A673 (cell line): ENCODE measurements around the gene PDE10A. TPM values are rescaled to one million over a fixed set of nuclear protein-coding genes. Genes with fewer than 3 reads are reported as not detected.

ENCODE experiments used
- BruUV-seq: library from RNA; stranded (reverse); fragments of 400-500 nt; replicated peaks from 2 replicates; lab custom pipeline; 2021; lab: Mats Ljungman, UMichigan
- CTCF ChIA-PET: fragments of 300-600 bp; sonication (Branson Sonifier 250); formaldehyde crosslinking; loops from one replicate; lab custom pipeline; 2022; ENCODE audit warnings: antibody characterized with exemption; lab: Charles Lee
- POLR2A ChIA-PET: fragments of 300-600 bp; sonication (Branson Sonifier 250); formaldehyde crosslinking; loops from one replicate; lab custom pipeline; 2022; ENCODE audit warnings: antibody characterized with exemption; ENCODE audit not compliant: low non-redundant PET; lab: Charles Lee
- DNase-seq: peaks from one replicate; pipeline ENCODE4 v3.0.0-alpha.2; 2015; ENCODE audit warnings: low spot score
- H3K27ac ChIP-seq: fragments of 200-600 bp; sonication (generic); 2 replicates; pipeline ENCODE4 v1.5.1; 2016; ENCODE audit warnings: mixed run types, low read depth, mild to moderate bottlenecking, mixed read lengths, antibody characterized with exemption, low read length; ENCODE audit not compliant: poor library complexity, severe bottlenecking
- H3K27me3 ChIP-seq: fragments of 200-600 bp; sonication (generic); replicated peaks from 2 replicates; pipeline ENCODE4 v1.6.1; 2017; ENCODE audit warnings: mixed run types, low read depth, mild to moderate bottlenecking, mixed read lengths, antibody characterized with exemption, low read length; ENCODE audit not compliant: insufficient read depth, poor library complexity
- H3K36me3 ChIP-seq: fragments of 200-600 bp; sonication (generic); 2 replicates; pipeline ENCODE4 v1.6.1; 2016; ENCODE audit warnings: mixed run types, mild to moderate bottlenecking, mixed read lengths, antibody characterized with exemption, low read length; ENCODE audit not compliant: insufficient read depth, poor library complexity, severe bottlenecking
- H3K4me1 ChIP-seq: fragments of 200-600 bp; sonication (generic); 2 replicates; pipeline ENCODE4 v1.6.1; 2017; ENCODE audit warnings: mixed run types, mild to moderate bottlenecking, mixed read lengths, antibody characterized with exemption, low read length; ENCODE audit not compliant: insufficient read depth, poor library complexity, severe bottlenecking
- H3K4me3 ChIP-seq: fragments of 200-600 bp; sonication (generic); 2 replicates; pipeline ENCODE4 v1.5.1; 2016; ENCODE audit warnings: low read depth, mixed run types, mild to moderate bottlenecking, mixed read lengths, low read length; ENCODE audit not compliant: poor library complexity, severe bottlenecking
- H3K9me3 ChIP-seq: fragments of 200-600 bp; sonication (generic); 2 replicates; pipeline ENCODE4 v1.6.1; 2016; ENCODE audit warnings: mixed run types, low read depth, mild to moderate bottlenecking, mixed read lengths, antibody characterized with exemption, low read length; ENCODE audit not compliant: poor library complexity, severe bottlenecking
- EZH2 ChIP-seq: fragments of 200-600 bp; sonication (generic); IDR thresholded peaks from 2 replicates; pipeline ENCODE4 v1.6.1; 2017; ENCODE audit warnings: borderline replicate concordance, low read depth, mild to moderate bottlenecking, mixed read lengths, antibody characterized with exemption, low read length; ENCODE audit not compliant: poor library complexity, severe bottlenecking
- intact Hi-C: fragments of 100-400 bp; cut with micrococcal nuclease; formaldehyde crosslinking; loops from one replicate; pipeline ENCODE4 v1.10.0; 2022; ENCODE audit not compliant: unreplicated experiment
- total RNA-seq: library from RNA; stranded (reverse); gene quantifications from 2 replicates; pipeline ENCODE4 v1.2.3, GENCODE V29; 2021
- TF ChIP-seq, protein P1 (sequence below): fragments of 300-800, 200-600 bp; sonication (generic); conservative IDR thresholded peaks from 2 replicates; pipeline ENCODE4 v1.5.1; 2017; ENCODE audit warnings: low read depth, mild to moderate bottlenecking, antibody characterized with exemption, low read length, moderate library complexity, mixed read lengths

PDE10A gene
- total RNA-seq, 1 experiment from 2014 or later, result 2.3 TPM

DNA sequence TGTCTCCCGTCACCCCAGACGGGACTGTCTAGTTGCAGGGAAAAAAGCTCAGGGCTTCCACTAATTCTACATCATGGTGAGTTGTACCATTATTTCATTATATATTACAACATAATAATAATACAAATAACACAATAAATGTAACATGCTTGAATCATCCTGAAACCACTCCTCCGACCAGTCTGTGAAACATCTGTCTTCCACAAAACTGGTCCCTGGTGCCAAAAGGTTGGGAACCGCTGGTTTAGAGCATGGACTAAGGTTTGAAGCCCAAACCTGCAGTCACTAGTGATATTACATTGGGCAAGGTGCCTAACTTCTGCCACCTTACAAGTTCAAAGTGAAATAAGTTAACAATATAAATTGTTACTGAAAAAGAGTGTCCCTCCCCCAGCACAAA, 175.7 kb downstream of the PDE10A start:
- no peak for TF ChIP-seq EZH2
- TF ChIP-seq, protein P1, sequence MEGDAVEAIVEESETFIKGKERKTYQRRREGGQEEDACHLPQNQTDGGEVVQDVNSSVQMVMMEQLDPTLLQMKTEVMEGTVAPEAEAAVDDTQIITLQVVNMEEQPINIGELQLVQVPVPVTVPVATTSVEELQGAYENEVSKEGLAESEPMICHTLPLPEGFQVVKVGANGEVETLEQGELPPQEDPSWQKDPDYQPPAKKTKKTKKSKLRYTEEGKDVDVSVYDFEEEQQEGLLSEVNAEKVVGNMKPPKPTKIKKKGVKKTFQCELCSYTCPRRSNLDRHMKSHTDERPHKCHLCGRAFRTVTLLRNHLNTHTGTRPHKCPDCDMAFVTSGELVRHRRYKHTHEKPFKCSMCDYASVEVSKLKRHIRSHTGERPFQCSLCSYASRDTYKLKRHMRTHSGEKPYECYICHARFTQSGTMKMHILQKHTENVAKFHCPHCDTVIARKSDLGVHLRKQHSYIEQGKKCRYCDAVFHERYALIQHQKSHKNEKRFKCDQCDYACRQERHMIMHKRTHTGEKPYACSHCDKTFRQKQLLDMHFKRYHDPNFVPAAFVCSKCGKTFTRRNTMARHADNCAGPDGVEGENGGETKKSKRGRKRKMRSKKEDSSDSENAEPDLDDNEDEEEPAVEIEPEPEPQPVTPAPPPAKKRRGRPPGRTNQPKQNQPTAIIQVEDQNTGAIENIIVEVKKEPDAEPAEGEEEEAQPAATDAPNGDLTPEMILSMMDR, result no peak
- CTCF ChIA-PET, result no interaction called here
- Histone ChIP-seq H3K36me3 (no peaks in the 10 kb centered on the region), H3K4me1 (no peaks in the 10 kb centered on the region), H3K27ac (no peak overlapping the region), H3K27me3 (no peaks in the 10 kb centered on the region), H3K4me3 (no peak overlapping the region), H3K9me3 (no peaks in the 10 kb centered on the region)
- intact Hi-C loops, result no loop called here
- BruUV-seq, result no TSS peak
- POLR2A ChIA-PET, result no interaction called here
- DNase-seq, result no peak

DNA sequence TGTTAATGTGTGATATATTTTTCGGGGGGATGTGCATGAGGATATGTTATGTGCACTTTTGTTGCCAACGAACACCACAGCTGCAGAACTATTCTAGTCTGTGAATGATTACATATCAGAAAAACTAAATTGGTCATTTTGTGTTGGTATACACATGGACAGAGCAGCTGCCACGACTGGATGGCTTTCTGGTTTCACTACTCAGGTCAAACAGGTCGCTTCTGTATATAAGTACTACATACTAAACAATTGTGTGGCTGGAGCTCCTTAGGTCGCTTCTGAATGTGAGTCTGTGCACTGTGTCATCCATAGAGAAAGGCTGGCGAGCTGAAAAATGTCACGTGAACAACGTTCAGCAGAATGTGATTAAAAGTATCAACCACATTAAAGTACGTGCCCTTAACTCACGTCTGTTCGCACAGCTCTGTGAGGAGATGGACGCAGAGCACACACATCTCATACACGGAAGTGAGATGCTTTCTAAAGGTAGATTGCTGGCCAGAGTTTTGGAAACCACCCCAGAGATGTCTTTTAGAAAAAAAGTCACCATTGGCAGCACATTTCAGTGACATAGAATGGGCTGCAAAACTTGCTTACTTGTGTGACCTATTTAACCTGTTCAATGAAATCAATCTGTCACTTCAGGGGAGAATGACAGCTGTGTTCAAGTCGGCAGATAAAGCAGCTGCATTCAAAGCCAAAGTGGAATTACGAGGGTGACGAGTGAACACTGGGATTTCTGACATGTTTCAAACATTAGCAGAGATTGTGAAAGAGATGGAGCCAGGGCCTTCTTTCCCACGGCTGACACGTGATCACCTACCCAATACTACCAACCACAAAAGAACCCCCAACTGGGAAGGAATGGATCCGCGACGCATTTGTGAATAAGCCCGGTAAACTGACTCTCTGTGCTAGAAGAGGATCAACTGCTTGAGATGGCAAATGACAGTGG, 176.6 kb downstream of the PDE10A start:
- H3K27ac ChIP-seq, result no peak overlapping the region
- no peaks in the 10 kb centered on the region for H3K4me1 ChIP-seq
- no peak overlapping the region for H3K4me3 ChIP-seq
- no peaks in the 10 kb centered on the region for H3K9me3 ChIP-seq
- H3K27me3 ChIP-seq, result no peaks in the 10 kb centered on the region
- no peaks in the 10 kb centered on the region for H3K36me3 ChIP-seq
- TF ChIP-seq EZH2, result no peak
- TF ChIP-seq, protein P1, result no peak
- POLR2A ChIA-PET, result no interaction called here
- BruUV-seq, result no TSS peak
- DNase-seq, result no peak
- CTCF ChIA-PET, result no interaction called here
- intact Hi-C loops, result no loop called here

DNA sequence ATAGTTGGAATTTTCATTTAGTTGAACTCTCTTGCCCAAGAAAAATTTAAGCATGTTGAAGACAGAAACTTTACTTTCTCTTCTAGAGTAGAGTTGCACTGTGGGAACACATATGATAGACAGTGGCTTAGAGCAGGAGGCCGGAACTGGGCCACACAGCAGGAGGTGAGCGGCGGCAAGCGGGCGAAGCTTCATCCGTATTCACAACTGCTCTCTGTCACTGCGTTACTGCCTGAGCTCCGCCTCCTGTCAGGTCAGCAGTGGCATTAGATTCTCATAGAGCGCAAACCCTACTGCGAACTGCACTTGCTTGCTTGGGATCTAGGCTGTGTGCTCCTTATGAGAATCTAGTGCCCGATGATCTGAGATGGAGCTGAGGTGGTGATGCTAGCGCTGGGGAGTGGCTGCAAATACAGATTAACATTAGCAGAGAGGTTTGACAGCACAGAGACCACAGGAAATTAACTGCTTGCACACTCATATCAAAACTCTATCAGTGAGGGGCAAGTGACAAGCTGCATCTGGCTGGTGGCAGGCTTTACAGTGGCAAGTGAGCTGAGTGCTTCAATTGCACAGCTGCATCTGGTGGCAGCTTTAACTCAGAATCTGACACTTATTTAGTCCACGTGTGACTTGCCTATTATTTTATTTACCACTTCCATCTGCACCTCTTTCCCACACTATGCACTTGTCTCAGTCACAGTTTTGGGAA, 178.7 kb downstream of the PDE10A start:
- TF ChIP-seq, protein P1, result no peak
- no peak for TF ChIP-seq EZH2
- intact Hi-C loops, result no loop called here
- Histone ChIP-seq H3K27me3 (no peaks in the 10 kb centered on the region), H3K36me3 (no peaks in the 10 kb centered on the region), H3K4me1 (no peaks in the 10 kb centered on the region), H3K9me3 (no peaks in the 10 kb centered on the region), H3K27ac (no peak overlapping the region), H3K4me3 (no peak overlapping the region)
- DNase-seq, result peak; percentile 0
- POLR2A ChIA-PET, result no interaction called here
- BruUV-seq, result no TSS peak
- CTCF ChIA-PET, result no interaction called here
